HK-2 (cell line): ENCODE data around the gene KIF9.
"Not testable (repeated sequence)": the region's sequence is repeated elsewhere in the genome, so short reads cannot be mapped to it uniquely, and the experiment has no call there.

Experiments
- DNase-seq: peaks from one replicate; pipeline ENCODE4 v3.0.0-alpha.2; 2018; ENCODE audit not compliant: unreplicated experiment

The KIF9 gene

GRCh38 chr3:47250309-47251060 is 32.1 kb downstream of the KIF9 start:
- DNase-seq = no peak

- DNase-seq = no peak
Measured at GRCh38 chr3:47247131-47248064, 35.2 kb downstream of the KIF9 start.

- DNase-seq = no peak
Measured at GRCh38 chr3:47245271-47245670, 37.3 kb downstream of the KIF9 start.

- DNase-seq = no peak
Measured at GRCh38 chr3:47244531-47245100, 38.0 kb downstream of the KIF9 start.

- no peak for DNase-seq
Measured at GRCh38 chr3:47243419-47244147, 39.0 kb downstream of the KIF9 start.

- no peak for DNase-seq
Measured at GRCh38 chr3:47239929-47240328, 42.7 kb downstream of the KIF9 start.

- no peak for DNase-seq
Measured at GRCh38 chr3:47238017-47238416, 44.6 kb downstream of the KIF9 start.

GRCh38 chr3:47228088-47228487 is 54.5 kb downstream of the KIF9 start:
- no peak for DNase-seq

- DNase-seq = no peak
Measured at GRCh38 chr3:47227678-47228077, 54.9 kb downstream of the KIF9 start.

GRCh38 chr3:47225310-47225906 is 57.2 kb downstream of the KIF9 start:
- no peak for DNase-seq

- DNase-seq = no peak
Measured at GRCh38 chr3:47223755-47224154, 58.8 kb downstream of the KIF9 start.

- DNase-seq = no peak
Measured at GRCh38 chr3:47221798-47222197, 60.8 kb downstream of the KIF9 start.

- no peak for DNase-seq
Measured at GRCh38 chr3:47210863-47211405, 71.7 kb downstream of the KIF9 start.

GRCh38 chr3:47206022-47206421 is 76.6 kb downstream of the KIF9 start:
- DNase-seq = not testable (repeated sequence)

GRCh38 chr3:47204875-47205274 is 77.7 kb downstream of the KIF9 start:
- no peak for DNase-seq

- no peak for DNase-seq
Measured at GRCh38 chr3:47202542-47202941, 80.1 kb downstream of the KIF9 start.

GRCh38 chr3:47197287-47197686 is 85.3 kb downstream of the KIF9 start:
- no peak for DNase-seq

GRCh38 chr3:47194994-47195393 is 87.6 kb downstream of the KIF9 start:
- DNase-seq = no peak

GRCh38 chr3:47193871-47194859 is 88.4 kb downstream of the KIF9 start:
- no peak for DNase-seq

GRCh38 chr3:47186285-47186684 is 96.3 kb downstream of the KIF9 start:
- no peak for DNase-seq
